WTC11 (cell line): ENCODE measurements around the gene SLC38A10. TPM values are rescaled to one million over a fixed set of nuclear protein-coding genes. Genes with fewer than 3 reads are reported as not detected.

Source experiments
- ATAC-seq: fragments of 200-7000 bp; cut with Tn5 transposase; 2 replicates; pipeline ENCODE4 v1.10.0; 2021; ENCODE audit warnings: mild to moderate bottlenecking, moderate library complexity
- CTCF ChIA-PET: fragments of 300-600 bp; sonication (Branson Sonifier 250); formaldehyde crosslinking; loops from one replicate; lab custom pipeline; 2021; ENCODE audit warnings: antibody characterized with exemption; lab: Charles Lee
- POLR2A ChIA-PET: fragments of 350-600 bp; sonication (Branson Sonifier 250); formaldehyde crosslinking; loops from one replicate; lab custom pipeline; 2021; ENCODE audit warnings: antibody characterized with exemption; lab: Charles Lee
- DNase-seq: peaks from one replicate; pipeline ENCODE4 v3.0.0; 2021; ENCODE audit warnings: low spot score
- H3K27ac Mint-ChIP-seq: 2 replicates; pipeline ENCODE4 v1.8.0; 2021; ENCODE audit warnings: mixed read lengths
- H3K27me3 Mint-ChIP-seq: 2 replicates; pipeline ENCODE4 v1.8.0; 2021; ENCODE audit warnings: low read depth, mild to moderate bottlenecking, moderate library complexity, mixed read lengths
- H3K36me3 Mint-ChIP-seq: 2 replicates; pipeline ENCODE4 v1.8.0; 2021; ENCODE audit warnings: mixed read lengths
- H3K4me1 Mint-ChIP-seq: 2 replicates; pipeline ENCODE4 v1.8.0; 2022; ENCODE audit warnings: mixed read lengths
- H3K4me3 Mint-ChIP-seq: 2 replicates; pipeline ENCODE4 v1.8.0; 2021; ENCODE audit warnings: mild to moderate bottlenecking, moderate library complexity, mixed read lengths
- H3K9me3 Mint-ChIP-seq: 2 replicates; pipeline ENCODE4 v1.8.0; 2021; ENCODE audit warnings: mixed read lengths
- E2F1 ChIP-seq: sonication (generic); formaldehyde crosslinking; IDR thresholded peaks from 2 replicates; pipeline ENCODE4 v1.8.0; 2022; ENCODE audit warnings: mild to moderate bottlenecking, missing genetic modification reagents
- GABPB1 ChIP-seq: sonication (generic); formaldehyde crosslinking; IDR thresholded peaks from 2 replicates; pipeline ENCODE4 v1.8.1; 2023; ENCODE audit warnings: mild to moderate bottlenecking, missing genetic modification reagents
- HMGA2 ChIP-seq: fragments of 250-450 bp; sonication (Bioruptor Pico); IDR thresholded peaks from 2 replicates; pipeline ENCODE4 v1.4.0; 2021; ENCODE audit warnings: mild to moderate bottlenecking, moderate library complexity
- MAX ChIP-seq: sonication (generic); formaldehyde crosslinking; IDR thresholded peaks from 2 replicates; pipeline ENCODE4 v1.8.0; 2022; ENCODE audit warnings: mild to moderate bottlenecking, missing genetic modification reagents
- NFATC4 ChIP-seq: fragments of 250-450 bp; sonication (Bioruptor Pico); IDR thresholded peaks from 2 replicates; pipeline ENCODE4 v1.9.0; 2021; ENCODE audit warnings: mild to moderate bottlenecking
- OVOL2 ChIP-seq: fragments of 250-450 bp; sonication (Bioruptor Pico); IDR thresholded peaks from 2 replicates; pipeline ENCODE4 v1.9.0; 2021; ENCODE audit warnings: mild to moderate bottlenecking, borderline replicate concordance
- PRDM15 ChIP-seq: sonication (generic); formaldehyde crosslinking; IDR thresholded peaks from 2 replicates; pipeline ENCODE4 v1.8.0; 2022; ENCODE audit warnings: missing genetic modification reagents
- RORB ChIP-seq: fragments of 250-450 bp; sonication (Bioruptor Pico); IDR thresholded peaks from 2 replicates; pipeline ENCODE4 v1.9.0; 2021; ENCODE audit warnings: mild to moderate bottlenecking
- SOX15 ChIP-seq: fragments of 250-450 bp; sonication (Bioruptor Pico); IDR thresholded peaks from 2 replicates; pipeline ENCODE4 v1.9.0; 2021; ENCODE audit warnings: mild to moderate bottlenecking
- USF1 ChIP-seq: sonication (generic); formaldehyde crosslinking; IDR thresholded peaks from 2 replicates; pipeline ENCODE4 v1.8.0; 2022; ENCODE audit warnings: mild to moderate bottlenecking, missing genetic modification reagents
- ZNF281 ChIP-seq: sonication (generic); formaldehyde crosslinking; IDR thresholded peaks from 2 replicates; pipeline ENCODE4 v1.8.0; 2023; ENCODE audit warnings: mild to moderate bottlenecking, missing genetic modification reagents
- total RNA-seq: library from RNA; stranded (reverse); gene quantifications from 3 replicates; pipeline ENCODE4 v1.2.3, GENCODE V29; 2021

The SLC38A10 gene
- total RNA-seq, 1 experiment from 2014 or later, result 47.0 TPM

GRCh38 chr17:81329927-81330883 is 35.1 kb upstream of the SLC38A10 start:
- no peak overlapping the region for H3K4me3 Mint-ChIP-seq
- H3K4me1 Mint-ChIP-seq, result peaks cover 19% of the 10 kb centered on the region
- no peak for DNase-seq
- no peaks in the 10 kb centered on the region for H3K36me3 Mint-ChIP-seq
- CTCF ChIA-PET, result interaction anchor here (0.8 to 1.7 kb wide), 12 partner anchors 8 to 155 kb away, joined by 3 to 16 read pairs (median 4); partner anchors contain the start of genes BAHCC1 and SLC38A10
- POLR2A ChIA-PET, result interaction anchor here (0.9 kb wide), 1 partner anchor 15 kb away, joined by 3 read pairs; no protein-coding TSS in a partner anchor
- ATAC-seq, result peak; percentile 47
- no peaks in the 10 kb centered on the region for H3K9me3 Mint-ChIP-seq
- H3K27me3 Mint-ChIP-seq, result no peaks in the 10 kb centered on the region; the same call in 1 of the 2 replicates
- H3K27ac Mint-ChIP-seq, result no peak overlapping the region
- TF ChIP-seq GABPB1 (CRISPR knock-in tag), result peak; percentile 35; the same call in 1 of the 2 replicates
- TF ChIP-seq E2F1 (CRISPR knock-in tag), result no peak

- ATAC-seq, result peak; percentile 72
- Mint-ChIP-seq H3K4me1 (peaks cover 19% of the 10 kb centered on the region), H3K4me3 (no peak overlapping the region), H3K36me3 (no peaks in the 10 kb centered on the region), H3K9me3 (no peaks in the 10 kb centered on the region), H3K27me3 (no peaks in the 10 kb centered on the region; the same call in 1 of the 2 replicates), H3K27ac (peak overlapping the region; percentile 79; the same call in 1 of the 2 replicates)
- TF ChIP-seq PRDM15 (CRISPR knock-in tag), result peak; percentile 21; the same call in 1 of the 2 replicates
- TF ChIP-seq HMGA2, result no peak
- no peak for TF ChIP-seq USF1 (CRISPR knock-in tag)
- no peak for TF ChIP-seq NFATC4
- 0 out of 2 replicates have a peak, but pooled peaks have one; percentile 7 for TF ChIP-seq MAX
- no peak for TF ChIP-seq RORB (CRISPR knock-in tag)
- TF ChIP-seq SOX15, result no peak
- no peak for TF ChIP-seq OVOL2 (CRISPR knock-in tag)
- TF ChIP-seq ZNF281 (CRISPR knock-in tag), result no peak
- DNase-seq, result peak; percentile 69
- ChIA-PET CTCF (interaction anchor here (0.8 to 1.7 kb wide), 11 partner anchors 10 to 194 kb away, joined by 3 to 16 read pairs (median 4); partner anchors contain the start of gene BAHCC1), POLR2A (interaction anchor here (0.9 kb wide), 1 partner anchor 16 kb away, joined by 3 read pairs; no protein-coding TSS in a partner anchor)
Measured at GRCh38 chr17:81328978-81329926, 34.1 kb upstream of the SLC38A10 start.
